Pons (tissue), 1 donor: Measurements from ENCODE around the gene TRAPPC2.

Source experiments
- DNase-seq: peaks from one replicate; pipeline ENCODE4 v3.0.0-alpha.2; 2016; ENCODE audit warnings: low spot score

TRAPPC2 gene

GRCh38 chrX:13669246-13669737, 65.1 kb downstream of the TRAPPC2 start:
- no peak for DNase-seq

DNA sequence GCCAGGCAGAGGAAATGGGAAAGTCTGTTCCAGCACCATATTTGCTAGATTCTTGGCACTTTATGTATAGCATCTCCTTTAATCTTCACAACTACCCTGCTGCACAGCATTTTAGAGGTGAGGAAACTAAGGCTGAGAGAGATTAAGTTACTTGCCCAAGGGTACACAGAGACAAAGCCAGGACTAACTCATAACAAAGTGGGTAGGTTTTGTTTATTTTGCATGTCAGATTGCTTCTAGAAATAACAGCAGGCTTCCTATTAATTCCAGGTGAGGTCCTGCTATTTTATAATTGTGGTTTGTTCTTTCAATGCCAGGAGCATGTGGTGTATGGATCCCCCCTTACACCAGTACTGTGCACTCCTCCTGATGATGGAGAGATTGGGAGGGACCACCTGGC, 66.5 kb downstream of the TRAPPC2 start:
- no peak for DNase-seq

DNA sequence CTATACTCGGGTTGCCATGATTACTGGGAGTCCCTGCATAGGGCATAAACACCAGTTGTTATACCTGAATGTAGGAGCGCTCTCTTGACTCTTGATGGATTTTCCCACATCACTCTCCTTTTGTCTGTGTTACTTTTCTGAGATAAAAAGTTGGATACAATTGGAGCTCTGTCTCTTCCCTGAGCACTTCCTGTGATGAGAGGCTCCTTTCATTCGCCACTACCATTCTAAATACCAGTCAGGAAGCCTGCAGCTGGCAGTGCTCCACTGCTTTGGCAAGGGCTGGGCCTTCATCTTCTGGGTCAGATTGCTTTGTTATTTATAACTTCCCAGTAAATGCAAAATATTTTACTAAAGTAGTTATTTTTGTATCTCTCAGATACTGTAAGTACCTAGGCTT, 67.6 kb downstream of the TRAPPC2 start:
- DNase-seq, result peak; percentile 91

DNA sequence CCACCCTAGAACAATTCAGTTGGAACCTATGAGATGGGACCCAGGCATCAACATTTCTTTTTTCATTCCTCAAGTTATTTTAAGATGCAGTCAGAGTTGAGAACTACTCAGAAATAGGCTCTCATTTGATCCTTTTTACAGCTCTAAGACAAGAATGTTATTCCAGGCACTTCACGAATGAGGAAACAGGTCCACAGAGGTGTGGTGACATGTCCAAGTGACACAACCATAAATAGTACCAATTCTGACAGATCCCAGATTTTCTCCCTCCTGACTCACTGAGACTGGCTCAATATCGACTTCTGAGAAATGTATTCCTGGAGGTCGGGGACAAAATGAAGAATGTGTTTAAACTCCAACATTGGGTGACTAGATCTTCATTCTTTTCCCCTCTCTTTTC, 70.4 kb downstream of the TRAPPC2 start:
- no peak for DNase-seq

DNA sequence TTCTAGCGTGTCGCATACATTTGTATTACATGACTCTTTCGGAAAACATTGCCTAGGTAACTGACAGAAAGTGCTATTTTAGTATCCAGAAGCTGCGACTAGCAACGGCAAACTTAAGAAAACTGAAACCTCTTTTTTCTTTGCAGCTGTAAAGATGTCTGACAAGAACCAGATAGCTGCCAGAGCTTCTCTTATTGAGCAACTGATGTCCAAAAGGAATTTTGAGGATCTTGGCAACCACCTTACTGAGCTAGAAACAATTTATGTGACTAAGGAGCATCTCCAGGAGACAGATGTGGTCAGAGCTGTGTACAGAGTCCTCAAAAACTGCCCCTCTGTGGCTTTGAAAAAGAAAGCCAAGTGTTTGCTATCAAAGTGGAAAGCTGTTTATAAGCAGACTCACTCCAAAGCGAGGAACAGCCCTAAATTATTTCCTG, 72.0 kb downstream of the TRAPPC2 start:
- DNase-seq, result no peak
